DOHH2 (cell line): ENCODE results near the gene LRRC1.

Experiments used
- CTCF ChIP-seq: fragments of 200-600 bp; sonication (generic); IDR thresholded peaks from one replicate; pipeline ENCODE4 v1.5.1; 2014; ENCODE audit warnings: antibody characterized with exemption, mild to moderate bottlenecking, low read depth, low read length; ENCODE audit not compliant: poor library complexity, severe bottlenecking
- EZH2phosphoT487 ChIP-seq: fragments of 200-600 bp; sonication (generic); IDR thresholded peaks from 2 replicates; pipeline ENCODE4 v1.6.1; 2017; ENCODE audit warnings: borderline replicate concordance, mild to moderate bottlenecking, antibody characterized with exemption, low read length, moderate library complexity, mixed read lengths

GRCh38 chr6:53813801-53814200 lies 19.0 kb downstream of the LRRC1 start:
- TF ChIP-seq CTCF, result no peak
- TF ChIP-seq EZH2phosphoT487, result no peak
